Activated CD8-positive, alpha-beta memory T cell treated with anti-CD3 and anti-CD28 coated beads for 1 hour (primary cell): ENCODE data around the gene FEV.
"Not testable (repeated sequence)": the region's sequence is repeated elsewhere in the genome, so short reads cannot be mapped to it uniquely, and the experiment has no call there.

Experiments used
- DNase-seq, 2 donors: peaks; one replicate each; pipeline ENCODE4 v3.0.0-alpha.2; 2020; ENCODE audit warnings: low read depth in 1 of 2; ENCODE audit errors: extremely low read depth in 1 of 2

The FEV gene

DNA sequence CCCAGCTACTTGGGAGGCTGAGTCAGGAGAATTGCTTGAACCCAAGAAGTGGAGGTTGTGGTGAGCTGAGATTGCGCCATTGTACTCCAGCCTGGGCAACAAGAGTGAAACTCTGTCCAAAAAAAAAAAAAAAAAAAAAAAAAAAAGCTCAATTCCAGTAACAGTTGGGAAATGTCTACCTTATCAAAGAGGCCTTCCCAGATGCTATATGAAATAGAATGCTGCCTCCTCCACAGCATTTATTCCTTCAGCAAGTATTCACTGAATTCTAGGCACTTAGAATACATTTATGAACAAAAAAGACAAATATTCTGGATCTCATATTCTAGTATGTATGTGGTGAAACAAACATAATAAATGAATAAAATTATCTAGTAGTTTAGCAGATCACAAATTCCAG is 38.4 kb downstream of the FEV start:
- DNase-seq, result no peak

DNA sequence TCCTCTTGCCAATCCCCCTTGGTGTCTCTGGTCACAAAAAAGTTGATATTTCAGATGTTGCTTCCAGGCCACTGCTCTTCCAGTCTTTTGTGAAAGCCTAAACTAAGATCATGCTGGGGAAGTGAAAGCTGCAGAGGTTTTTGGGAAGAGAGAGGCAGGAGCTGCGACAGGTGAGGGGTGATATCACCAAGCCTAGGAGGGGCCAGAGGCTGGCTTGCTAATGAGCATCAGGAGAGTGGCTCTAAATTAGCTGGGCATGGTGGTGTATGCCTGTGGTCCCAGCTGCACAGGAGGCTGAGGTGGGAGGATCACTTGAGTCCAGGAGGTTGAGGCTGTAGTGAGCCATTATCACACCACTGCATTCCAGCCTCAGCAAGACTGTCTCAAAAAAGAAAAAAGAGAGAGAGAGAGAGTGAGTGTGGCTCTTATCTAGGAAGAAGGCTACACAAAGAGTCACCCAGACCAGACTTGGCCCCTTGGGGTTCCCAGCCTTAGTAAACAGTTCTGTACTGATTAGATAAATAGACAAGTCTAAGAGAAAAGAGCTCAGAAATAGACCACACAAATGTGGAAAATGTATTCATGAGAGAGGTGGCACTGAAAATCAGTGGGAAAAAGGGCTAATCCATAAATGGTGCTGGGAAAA is 40.1 kb downstream of the FEV start:
- no peak for DNase-seq

DNA sequence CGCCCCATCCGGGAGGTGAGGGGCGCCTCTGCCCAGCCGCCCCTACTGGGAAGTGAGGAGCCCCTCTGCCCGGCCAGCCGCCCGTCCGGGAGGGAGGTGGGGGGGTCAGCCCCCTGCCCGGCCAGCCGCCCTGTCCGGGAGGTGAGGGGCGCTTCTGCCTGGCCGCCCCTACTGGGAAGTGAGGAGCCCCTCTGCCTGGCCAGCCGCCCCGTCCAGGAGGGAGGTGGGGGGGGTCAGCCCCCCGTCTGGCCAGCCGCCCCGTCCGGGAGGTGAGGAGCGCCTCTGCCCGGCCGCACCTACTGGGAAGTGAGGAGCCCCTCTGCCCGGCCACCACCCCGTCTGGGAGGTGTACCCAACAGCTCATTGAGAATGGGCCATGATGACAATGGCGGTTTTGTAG is 53.2 kb downstream of the FEV start:
- DNase-seq, result not testable (repeated sequence)
